GM12872 (cell line): Measurements from ENCODE around the gene NCBP3.

Source experiments
- CTCF ChIP-seq: IDR thresholded peaks from 3 replicates; pipeline ENCODE4 v1.5.1; 2011; ENCODE audit warnings: low read depth, mild to moderate bottlenecking, low read length, moderate library complexity; ENCODE audit not compliant: insufficient read depth

NCBP3 gene

GRCh38 chr17:3845621-3846436 is at the start of gene NCBP3:
Gene NCBP3, minus strand, starts transcription at chr17:3846246. Its CDS starts 23 bp downstream, at chr17:3846223.
- TF ChIP-seq CTCF: peak; percentile 79

GRCh38 chr17:3895354-3895753 is 49.3 kb upstream of the NCBP3 start:
- TF ChIP-seq CTCF: no peak

- no peak for TF ChIP-seq CTCF
Observed at GRCh38 chr17:3894911-3895343, 48.9 kb upstream of the NCBP3 start.

- TF ChIP-seq CTCF: no peak
Observed at GRCh38 chr17:3894188-3894587, 48.1 kb upstream of the NCBP3 start.

- no peak for TF ChIP-seq CTCF
Observed at GRCh38 chr17:3893720-3894116, 47.7 kb upstream of the NCBP3 start.

GRCh38 chr17:3893003-3893719 is 47.1 kb upstream of the NCBP3 start, which contains the start of gene CAMKK1:
Gene CAMKK1, minus strand, starts transcription at chr17:3893053. Its CDS starts 7,366 bp downstream, at chr17:3885687.
- TF ChIP-seq CTCF: no peak
